Peyer's patch (tissue), 4 donors: Measurements from ENCODE around the gene LPAR2. TPM values are rescaled to one million over a fixed set of nuclear protein-coding genes. Genes with fewer than 3 reads are reported as not detected.
A peak's percentile ranks its signal among the peaks of the same experiment; 100 is the strongest.

ENCODE experiments used
- DNase-seq, 3 donors: peaks; one replicate each; pipeline ENCODE4 v3.0.0-alpha.2; 2017 to 2019
- H3K27ac ChIP-seq, 4 donors: fragments of 200-600 bp; sonication (generic); one replicate each; pipeline ENCODE4 v1.5.1; 2016 to 2019
- H3K27me3 ChIP-seq, 2 donors: fragments of 200-600 bp; sonication (generic); one replicate each; pipeline ENCODE4 v1.5.1; 2019
- H3K36me3 ChIP-seq, 3 donors: fragments of 200-600 bp; sonication (generic); one replicate each; pipeline ENCODE4 v1.5.1; 2016 to 2019
- H3K4me1 ChIP-seq, 4 donors: fragments of 200-600 bp; sonication (generic); one replicate each; pipeline ENCODE4 v1.5.1; 2016 to 2019
- H3K4me3 ChIP-seq, 4 donors: fragments of 200-600 bp; sonication (generic); 1 replicate in 3 of 4; 2 replicates in 1 of 4; pipeline ENCODE4 v1.5.1; 2016 to 2019; ENCODE audit warnings: mild to moderate bottlenecking in 1 of 4
- H3K9me3 ChIP-seq, 4 donors: fragments of 200-600 bp; sonication (generic); one replicate each; pipeline ENCODE4 v1.5.1; 2016 to 2019; ENCODE audit warnings: mild to moderate bottlenecking in 1 of 4
- CTCF ChIP-seq, 6 experiments: fragments of 450-650 bp in 4 of 6; fragments of 200-600 bp in 2 of 6; sonication (generic) in 1 of 6; IDR thresholded peaks; one replicate each; pipeline ENCODE4 v1.5.1; 2017 to 2019; ENCODE audit warnings: antibody characterized with exemption in 6 of 6, mild to moderate bottlenecking in 3 of 6, moderate library complexity in 1 of 6
- POLR2A ChIP-seq, 2 donors: fragments of 450-650 bp; IDR thresholded peaks; one replicate each; pipeline ENCODE4 v1.5.1; 2017; ENCODE audit warnings: antibody characterized with exemption in 2 of 2, mild to moderate bottlenecking in 2 of 2, moderate library complexity in 2 of 2
- total RNA-seq, 4 donors: library from RNA; depleted of rRNA; stranded (reverse); fragments of >200 nt; gene quantifications; one replicate each; pipeline ENCODE4 v1.1.0, GENCODE V29; 2016

Gene LPAR2
- total RNA-seq, 4 donors from 2014 or later, result 14.9 to 44.2 (median 34.6) TPM

- H3K9me3 ChIP-seq, result no peaks in the 10 kb centered on the region
- no peak overlapping the region for H3K4me3 ChIP-seq
- DNase-seq, result no peak
- peaks cover 0 to 17% (median 7%) of the 10 kb centered on the region in 4 donors for H3K4me1 ChIP-seq
- H3K27me3 ChIP-seq, result no peaks in the 10 kb centered on the region
- no peaks in the 10 kb centered on the region for H3K36me3 ChIP-seq
- no peak overlapping the region for H3K27ac ChIP-seq
- TF ChIP-seq CTCF (IDR thresholded peaks at IDR 0.05) (no peak), POLR2A (IDR thresholded peaks at IDR 0.05) (no peak)
Measured at GRCh38 chr19:19588546-19588945, 39.5 kb downstream of the LPAR2 start.

- no peak overlapping the region for H3K27ac ChIP-seq
- H3K36me3 ChIP-seq, result no peaks in the 10 kb centered on the region
- no peak for TF ChIP-seq CTCF (IDR thresholded peaks at IDR 0.05)
- TF ChIP-seq POLR2A (IDR thresholded peaks at IDR 0.05), result no peak
- no peak overlapping the region for H3K4me3 ChIP-seq
- no peaks in the 10 kb centered on the region for H3K27me3 ChIP-seq
- no peak for DNase-seq
- peaks cover 0 to 17% (median 7%) of the 10 kb centered on the region in 4 donors for H3K4me1 ChIP-seq
- no peaks in the 10 kb centered on the region for H3K9me3 ChIP-seq
Measured at GRCh38 chr19:19587771-19588170, 40.2 kb downstream of the LPAR2 start.

- H3K4me1 ChIP-seq, result peaks cover 0 to 7% (median 0%) of the 10 kb centered on the region in 4 donors
- H3K4me3 ChIP-seq, result no peak overlapping the region
- DNase-seq, result no peak
- no peaks in the 10 kb centered on the region for H3K27me3 ChIP-seq
- H3K9me3 ChIP-seq, result no peaks in the 10 kb centered on the region
- H3K36me3 ChIP-seq, result no peaks in the 10 kb centered on the region
- TF ChIP-seq POLR2A (IDR thresholded peaks at IDR 0.05) (no peak), CTCF (IDR thresholded peaks at IDR 0.05) (no peak)
- H3K27ac ChIP-seq, result no peak overlapping the region
Measured at GRCh38 chr19:19584356-19584755, 43.7 kb downstream of the LPAR2 start.

- no peak overlapping the region for H3K4me3 ChIP-seq
- no peaks in the 10 kb centered on the region for H3K36me3 ChIP-seq
- H3K27ac ChIP-seq, result no peak overlapping the region
- no peaks in the 10 kb centered on the region for H3K27me3 ChIP-seq
- TF ChIP-seq CTCF (IDR thresholded peaks at IDR 0.05) (no peak), POLR2A (IDR thresholded peaks at IDR 0.05) (no peak)
- peaks cover 0 to 7% (median 0%) of the 10 kb centered on the region in 4 donors for H3K4me1 ChIP-seq
- H3K9me3 ChIP-seq, result no peaks in the 10 kb centered on the region
- no peak for DNase-seq
Measured at GRCh38 chr19:19582471-19582870, 45.5 kb downstream of the LPAR2 start.

- H3K36me3 ChIP-seq, result no peaks in the 10 kb centered on the region
- no peak for DNase-seq
- no peak for TF ChIP-seq POLR2A (IDR thresholded peaks at IDR 0.05)
- TF ChIP-seq CTCF (IDR thresholded peaks at IDR 0.05), result no peak
- H3K4me1 ChIP-seq, result peaks cover 0 to 7% (median 0%) of the 10 kb centered on the region in 4 donors
- H3K27me3 ChIP-seq, result no peaks in the 10 kb centered on the region
- no peaks in the 10 kb centered on the region for H3K9me3 ChIP-seq
- H3K27ac ChIP-seq, result no peak overlapping the region
- H3K4me3 ChIP-seq, result no peak overlapping the region
Measured at GRCh38 chr19:19581391-19581790, 46.6 kb downstream of the LPAR2 start.

- TF ChIP-seq CTCF (IDR thresholded peaks at IDR 0.05) (no peak), POLR2A (IDR thresholded peaks at IDR 0.05) (no peak)
- Histone ChIP-seq H3K27ac (peak overlapping the region in 2 of 4 donors; percentile 44 to 72), H3K36me3 (no peaks in the 10 kb centered on the region), H3K9me3 (no peaks in the 10 kb centered on the region), H3K4me3 (no peak overlapping the region), H3K27me3 (no peaks in the 10 kb centered on the region), H3K4me1 (peaks cover 0 to 7% (median 0%) of the 10 kb centered on the region in 4 donors)
- no peak for DNase-seq
Measured at GRCh38 chr19:19580418-19580817, 47.6 kb downstream of the LPAR2 start.
